Measurements from ENCODE around the gene AVP.
"Not testable (repeated sequence)": the region's sequence is repeated elsewhere in the genome, so short reads cannot be mapped to it uniquely, and the experiment has no call there.

Gene AVP

GRCh38 chr20:3068075-3068474 is 16.4 kb downstream of the AVP start:
- in situ Hi-C loops (cut with MboI; ENCODE audit: low pct_unique_long_range_greater_than_20kb, low sequenced_read_pairs), result no loop called here
- DNase-seq, result no peak

- no peak for DNase-seq
- in situ Hi-C loops (cut with MboI; ENCODE audit: low pct_unique_long_range_greater_than_20kb, low sequenced_read_pairs), result no loop called here
Measured at GRCh38 chr20:3067139-3068014, 17.1 kb downstream of the AVP start.

- DNase-seq; in situ Hi-C loops (cut with MboI; ENCODE audit: low pct_unique_long_range_greater_than_20kb, low sequenced_read_pairs): not testable (repeated sequence)
Measured at GRCh38 chr20:3064119-3064518, 20.4 kb downstream of the AVP start.

GRCh38 chr20:3059489-3059888 is 25.0 kb downstream of the AVP start:
- in situ Hi-C loops (cut with MboI; ENCODE audit: low pct_unique_long_range_greater_than_20kb, low sequenced_read_pairs), result no loop called here
- DNase-seq, result no peak

- in situ Hi-C loops (cut with MboI; ENCODE audit: low pct_unique_long_range_greater_than_20kb, low sequenced_read_pairs), result no loop called here
- no peak for DNase-seq
Measured at GRCh38 chr20:3051385-3052019, 33.0 kb downstream of the AVP start.

- DNase-seq, result peak; percentile 67
Measured at GRCh38 chr20:3047486-3048419, 36.8 kb downstream of the AVP start.

GRCh38 chr20:3046677-3047462 is 37.7 kb downstream of the AVP start:
- DNase-seq, result peak; percentile 54
- in situ Hi-C loops (cut with MboI; ENCODE audit: low pct_unique_long_range_greater_than_20kb, low sequenced_read_pairs), result no loop called here

More at GRCh38 chr20:3047486-3048419, 36.8 kb downstream of the AVP start:
- in situ Hi-C loops (cut with MboI; ENCODE audit: low pct_unique_long_range_greater_than_20kb, low sequenced_read_pairs), result no loop called here

GRCh38 chr20:3045816-3046676 is 38.5 kb downstream of the AVP start, which contains the start of gene MRPS26:
Gene MRPS26 (plus strand): TSS chr20:3046052. CDS start chr20:3046069, 17 bp downstream.
- in situ Hi-C loops (cut with MboI; ENCODE audit: low pct_unique_long_range_greater_than_20kb, low sequenced_read_pairs), result no loop called here
- no peak for DNase-seq

GRCh38 chr20:3045042-3045815 is 39.3 kb downstream of the AVP start:
- DNase-seq, result peak; percentile 92
- in situ Hi-C loops (cut with MboI; ENCODE audit: low pct_unique_long_range_greater_than_20kb, low sequenced_read_pairs), result no loop called here

GRCh38 chr20:3044336-3044965 is 40.1 kb downstream of the AVP start:
- DNase-seq, result no peak
- in situ Hi-C loops (cut with MboI; ENCODE audit: low pct_unique_long_range_greater_than_20kb, low sequenced_read_pairs), result no loop called here

GRCh38 chr20:3043322-3043721 is 41.2 kb downstream of the AVP start, which contains the start of gene GNRH2:
Gene GNRH2 (plus strand): TSS chr20:3043622. CDS start chr20:3044415, 793 bp downstream.
- in situ Hi-C loops (cut with MboI; ENCODE audit: low pct_unique_long_range_greater_than_20kb, low sequenced_read_pairs), result no loop called here
- DNase-seq, result no peak

- DNase-seq, result no peak
- in situ Hi-C loops (cut with MboI; ENCODE audit: low pct_unique_long_range_greater_than_20kb, low sequenced_read_pairs), result no loop called here
Measured at GRCh38 chr20:3042625-3043024, 41.9 kb downstream of the AVP start.

- in situ Hi-C loops (cut with MboI; ENCODE audit: low pct_unique_long_range_greater_than_20kb, low sequenced_read_pairs), result no loop called here
- DNase-seq, result no peak
Measured at GRCh38 chr20:3041854-3042409, 42.6 kb downstream of the AVP start.

GRCh38 chr20:3040086-3040485 is 44.4 kb downstream of the AVP start:
- DNase-seq, result no peak
- in situ Hi-C loops (cut with MboI; ENCODE audit: low pct_unique_long_range_greater_than_20kb, low sequenced_read_pairs), result no loop called here

- in situ Hi-C loops (cut with MboI; ENCODE audit: low pct_unique_long_range_greater_than_20kb, low sequenced_read_pairs), result no loop called here
- DNase-seq, result no peak
Measured at GRCh38 chr20:3039426-3039825, 45.1 kb downstream of the AVP start.

- DNase-seq, result no peak
- in situ Hi-C loops (cut with MboI; ENCODE audit: low pct_unique_long_range_greater_than_20kb, low sequenced_read_pairs), result no loop called here
Measured at GRCh38 chr20:3038454-3038853, 46.1 kb downstream of the AVP start.
